OCI-LY7 (cell line): Measurements from ENCODE around the gene CACNA1H. TPM values are rescaled to one million over a fixed set of nuclear protein-coding genes. Genes with fewer than 3 reads are reported as not detected.

ENCODE experiments used
- BruUV-seq: library from RNA; stranded (reverse); fragments of 400-500 nt; replicated peaks from 2 replicates; lab custom pipeline; 2021; lab: Mats Ljungman, UMichigan
- CTCF ChIA-PET: fragments of 300-600 bp; sonication (Branson Sonifier 250); formaldehyde crosslinking; loops from one replicate; lab custom pipeline; 2022; ENCODE audit warnings: antibody characterized with exemption; ENCODE audit not compliant: unreplicated experiment; lab: Charles Lee
- POLR2A ChIA-PET: fragments of 300-600 bp; sonication (Branson Sonifier 250); formaldehyde crosslinking; loops from one replicate; lab custom pipeline; 2022; ENCODE audit warnings: antibody characterized with exemption; lab: Charles Lee
- DNase-seq: peaks from one replicate; pipeline ENCODE4 v3.0.0-alpha.2; 2015; ENCODE audit warnings: low spot score
- H2AFZ ChIP-seq: fragments of 200-600 bp; sonication (generic), shearing (Covaris generic); 2 replicates; pipeline ENCODE4 v1.6.1; 2014; ENCODE audit warnings: mild to moderate bottlenecking, antibody characterized with exemption, low read length, moderate library complexity
- H3K27ac ChIP-seq: fragments of 200-600 bp; sonication (generic); 2 replicates; pipeline ENCODE4 v1.5.1; 2014; ENCODE audit warnings: mixed run types, low read depth, mild to moderate bottlenecking, moderate library complexity, low read length, inconsistent platforms; ENCODE audit not compliant: poor library complexity, severe bottlenecking
- H3K36me3 ChIP-seq: fragments of 200-600 bp; sonication (generic); 2 replicates; pipeline ENCODE4 v1.6.1; 2014; ENCODE audit warnings: mild to moderate bottlenecking, antibody characterized with exemption, low read length, moderate library complexity, mixed read lengths; ENCODE audit not compliant: insufficient read depth
- H3K4me1 ChIP-seq: fragments of 200-600 bp; sonication (generic); 2 replicates; pipeline ENCODE4 v1.5.1; 2014; ENCODE audit warnings: mild to moderate bottlenecking, low read length; ENCODE audit not compliant: insufficient read depth, poor library complexity, severe bottlenecking
- H3K4me2 ChIP-seq: fragments of 200-600 bp; sonication (generic); 2 replicates; pipeline ENCODE4 v1.6.1; 2014; ENCODE audit warnings: mild to moderate bottlenecking, low read length
- H3K4me3 ChIP-seq: fragments of 200-600 bp; sonication (generic); 2 replicates; pipeline ENCODE4 v1.5.1; 2014; ENCODE audit warnings: mild to moderate bottlenecking, low read depth, low read length; ENCODE audit not compliant: poor library complexity, severe bottlenecking
- H3K79me2 ChIP-seq: fragments of 200-600 bp; sonication (generic); 2 replicates; pipeline ENCODE4 v1.6.1; 2016; ENCODE audit warnings: low read depth, mild to moderate bottlenecking, low read length, moderate library complexity, mixed read lengths; ENCODE audit not compliant: insufficient read depth
- H3K9me2 ChIP-seq: fragments of 200-600 bp; sonication (generic); 2 replicates; pipeline ENCODE4 v1.6.1; 2016; ENCODE audit warnings: mild to moderate bottlenecking, low read length, mixed read lengths; ENCODE audit not compliant: insufficient read depth
- H3K9me3 ChIP-seq: fragments of 200-600 bp; sonication (generic); 2 replicates; pipeline ENCODE4 v1.6.1; 2014; ENCODE audit warnings: mild to moderate bottlenecking, mixed run types, low read length, mixed read lengths
- H4K20me1 ChIP-seq: fragments of 200-600 bp; sonication (generic); 2 replicates; pipeline ENCODE4 v1.6.1; 2014; ENCODE audit warnings: mild to moderate bottlenecking, antibody characterized with exemption, low read length, moderate library complexity, mixed read lengths; ENCODE audit not compliant: insufficient read depth
- CTCF ChIP-seq: fragments of 200-600 bp; sonication (generic); conservative IDR thresholded peaks from 2 replicates; pipeline ENCODE4 v1.5.1; 2014; ENCODE audit warnings: mild to moderate bottlenecking, antibody characterized with exemption, low read length, moderate library complexity, mixed read lengths
- EZH2phosphoT487 ChIP-seq: fragments of 200-600 bp; sonication (generic); IDR thresholded peaks from 2 replicates; pipeline ENCODE4 v1.6.1; 2018; ENCODE audit warnings: low read depth, borderline replicate concordance, mild to moderate bottlenecking, mixed run types, antibody characterized with exemption, low read length, moderate library complexity, mixed read lengths
- intact Hi-C: fragments of 100-400 bp; cut with micrococcal nuclease; formaldehyde crosslinking; loops from one replicate; pipeline ENCODE4 v1.10.0; 2022; ENCODE audit not compliant: unreplicated experiment
- total RNA-seq, 2 experiments: library from RNA; depleted of rRNA in 1 of 2; stranded (reverse); fragments of >200 nt in 1 of 2; shearing (Covaris generic) in 1 of 2; gene quantifications; 2 replicates each; pipeline ENCODE4 v1.2.3, GENCODE V29; 2014 to 2022

Gene CACNA1H
- total RNA-seq, 2 experiments from 2014 or later, result not detected

GRCh38 chr16:1171001-1171400 lies 18.1 kb downstream of the CACNA1H start:
- CTCF ChIA-PET, result no interaction called here
- H3K27ac ChIP-seq, result no peak overlapping the region
- POLR2A ChIA-PET, result no interaction called here
- no peak overlapping the region for H2AFZ ChIP-seq
- BruUV-seq, result no TSS peak
- no peak overlapping the region for H3K4me3 ChIP-seq
- TF ChIP-seq EZH2phosphoT487, result no peak
- TF ChIP-seq CTCF, result no peak
- H3K9me3 ChIP-seq, result no peaks in the 10 kb centered on the region
- H3K4me1 ChIP-seq, result no peaks in the 10 kb centered on the region
- intact Hi-C loops, result no loop called here
- no peaks in the 10 kb centered on the region for H3K36me3 ChIP-seq
- H3K4me2 ChIP-seq, result no peak overlapping the region
- DNase-seq, result no peak
- H3K9me2 ChIP-seq, result no peaks in the 10 kb centered on the region
- H3K79me2 ChIP-seq, result no peaks in the 10 kb centered on the region
- H4K20me1 ChIP-seq, result no peaks in the 10 kb centered on the region

- Histone ChIP-seq H3K79me2 (no peaks in the 10 kb centered on the region), H3K4me1 (no peaks in the 10 kb centered on the region), H3K9me2 (no peaks in the 10 kb centered on the region), H3K4me2 (no peak overlapping the region), H3K36me3 (no peaks in the 10 kb centered on the region), H2AFZ (no peak overlapping the region), H3K27ac (no peak overlapping the region), H3K9me3 (no peaks in the 10 kb centered on the region), H4K20me1 (no peaks in the 10 kb centered on the region), H3K4me3 (no peak overlapping the region)
- POLR2A ChIA-PET, result interaction anchor here (0.5 kb wide), 1 partner anchor 121 kb away, joined by 3 read pairs; no protein-coding TSS in a partner anchor
- intact Hi-C loops, result no loop called here
- TF ChIP-seq EZH2phosphoT487, result no peak
- TF ChIP-seq CTCF, result no peak
- no TSS peak for BruUV-seq
- CTCF ChIA-PET, result no interaction called here
- DNase-seq, result no peak
Measured at GRCh38 chr16:1171854-1172428, 19.0 kb downstream of the CACNA1H start.

- no peak overlapping the region for H3K27ac ChIP-seq
- POLR2A ChIA-PET, result interaction anchor here (0.5 kb wide), 1 partner anchor 120 kb away, joined by 3 read pairs; no protein-coding TSS in a partner anchor
- CTCF ChIA-PET, result no interaction called here
- H4K20me1 ChIP-seq, result no peaks in the 10 kb centered on the region
- no peaks in the 10 kb centered on the region for H3K79me2 ChIP-seq
- TF ChIP-seq CTCF (no peak), EZH2phosphoT487 (no peak)
- DNase-seq, result no peak
- no peaks in the 10 kb centered on the region for H3K4me1 ChIP-seq
- BruUV-seq, result no TSS peak
- H2AFZ ChIP-seq, result no peak overlapping the region
- H3K4me2 ChIP-seq, result no peak overlapping the region
- H3K4me3 ChIP-seq, result no peak overlapping the region
- H3K9me2 ChIP-seq, result no peaks in the 10 kb centered on the region
- no peaks in the 10 kb centered on the region for H3K9me3 ChIP-seq
- intact Hi-C loops, result no loop called here
- H3K36me3 ChIP-seq, result no peaks in the 10 kb centered on the region
Measured at GRCh38 chr16:1172651-1173050, 19.7 kb downstream of the CACNA1H start.
